Kidney (tissue), 14 donors: ENCODE measurements around the gene LDLRAD4. TPM values are rescaled to one million over a fixed set of nuclear protein-coding genes. Genes with fewer than 3 reads are reported as not detected.

Experiments
- DNase-seq, 5 donors: peaks; one replicate each; pipeline ENCODE4 v3.0.0-alpha.2; 2013 to 2020
- FAIRE-seq: peaks from 2 replicates; lab custom pipeline; 2012; peaks lifted over from hg19 to GRCh38; lab: Jason Lieb, UNC
- H3K27ac ChIP-seq, 2 donors: one replicate each; pipeline ENCODE4 v1.7.0; 2013; ENCODE audit warnings: low read depth in 2 of 2, low read length in 2 of 2, inconsistent platforms in 1 of 2
- H3K27me3 ChIP-seq: one replicate; pipeline ENCODE4 v1.7.1; 2013; ENCODE audit warnings: low read length, inconsistent platforms; ENCODE audit not compliant: control insufficient read depth, insufficient read depth
- H3K36me3 ChIP-seq, 3 donors: one replicate each; pipeline versions ENCODE4 v1.7.0 to v1.7.1; 2013; ENCODE audit warnings: low read length in 3 of 3, control low read depth in 1 of 3, inconsistent platforms in 1 of 3; ENCODE audit not compliant: insufficient read depth in 3 of 3, control insufficient read depth in 2 of 3
- H3K4me1 ChIP-seq, 3 donors: one replicate each; pipeline versions ENCODE4 v1.7.0 to v1.7.1; 2013; ENCODE audit warnings: low read length in 3 of 3, inconsistent platforms in 1 of 3, low read depth in 1 of 3; ENCODE audit not compliant: control insufficient read depth in 2 of 3, insufficient read depth in 2 of 3
- H3K4me3 ChIP-seq, 3 donors: one replicate each; pipeline versions ENCODE4 v1.7.0 to v1.8.1; 2013; ENCODE audit warnings: low read length in 3 of 3, control low read depth in 1 of 3, inconsistent platforms in 1 of 3
- H3K9ac ChIP-seq, 3 donors: one replicate each; pipeline versions ENCODE4 v1.7.0 to v1.7.1; 2013; ENCODE audit warnings: low read length in 3 of 3, control low read depth in 1 of 3, inconsistent platforms in 1 of 3
- H3K9me3 ChIP-seq, 3 donors: one replicate each; pipeline versions ENCODE4 v1.7.0 to v1.7.1; 2013; ENCODE audit warnings: low read length in 3 of 3, control low read depth in 1 of 3, inconsistent platforms in 1 of 3; ENCODE audit not compliant: control insufficient read depth in 2 of 3, insufficient read depth in 1 of 3
- intact Hi-C: fragments of 100-400 bp; cut with DNase I; formaldehyde crosslinking; loops from one replicate; pipeline ENCODE4 v1.11.1; 2022
- polyA plus RNA-seq: library from polyadenylated mRNA; stranded (reverse); fragments of 350-450 nt; fragmentation: Illumina TruSeq; extraction: RNeasy Lipid Tissue Mini Kit (QIAGEN cat#74804); gene quantifications from one replicate; pipeline ENCODE4 v1.2.3, GENCODE V29; 2014; ENCODE audit warnings: low read depth, low replicate concordance; ENCODE audit not compliant: insufficient read depth
- total RNA-seq: library from RNA; stranded (reverse); fragmentation: NEBNext Ultra II Directional; extraction: Animal tissue kit (Norgen Biotek cat#: 25700); gene quantifications from one replicate; pipeline ENCODE4 v1.2.1, GENCODE V29; 2021
- TF ChIP-seq, protein P1 (sequence below): IDR thresholded peaks from 3 replicates; pipeline ENCODE4 v1.5.1; 2012; ENCODE audit warnings: mild to moderate bottlenecking, moderate library complexity, borderline replicate concordance; ENCODE audit not compliant: insufficient read depth; ENCODE audit errors: extremely low read depth
- donor health status: control.
- donor health status: control.
- donor health status: control.
- donor health status: control.
- donor health status: control.
- donor health status: DM: yes; HTN: yes; CAD: no.
- donor health status: Normal renal cell carcinoma (clear cell type).

Gene LDLRAD4
- total and polyA plus RNA-seq, 2 donors from 2014 or later, result 2.3 to 42.3 TPM

DNA sequence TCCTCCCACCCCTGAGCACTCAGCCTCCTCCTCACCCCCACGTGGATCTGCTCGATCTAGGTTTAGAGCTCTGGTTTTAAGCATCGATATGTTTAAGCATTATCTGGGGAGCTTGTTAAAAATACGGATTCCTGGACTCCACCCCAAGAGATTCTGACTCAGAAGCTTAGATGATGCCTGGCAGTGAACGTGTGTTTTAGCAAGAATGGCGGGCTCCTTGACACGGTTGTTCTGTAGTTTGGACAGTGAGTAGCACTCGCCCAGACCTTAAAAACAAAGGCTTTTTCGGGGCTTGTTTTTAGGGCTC is 47.3 kb downstream of the LDLRAD4 start:
- TF ChIP-seq, protein P1, sequence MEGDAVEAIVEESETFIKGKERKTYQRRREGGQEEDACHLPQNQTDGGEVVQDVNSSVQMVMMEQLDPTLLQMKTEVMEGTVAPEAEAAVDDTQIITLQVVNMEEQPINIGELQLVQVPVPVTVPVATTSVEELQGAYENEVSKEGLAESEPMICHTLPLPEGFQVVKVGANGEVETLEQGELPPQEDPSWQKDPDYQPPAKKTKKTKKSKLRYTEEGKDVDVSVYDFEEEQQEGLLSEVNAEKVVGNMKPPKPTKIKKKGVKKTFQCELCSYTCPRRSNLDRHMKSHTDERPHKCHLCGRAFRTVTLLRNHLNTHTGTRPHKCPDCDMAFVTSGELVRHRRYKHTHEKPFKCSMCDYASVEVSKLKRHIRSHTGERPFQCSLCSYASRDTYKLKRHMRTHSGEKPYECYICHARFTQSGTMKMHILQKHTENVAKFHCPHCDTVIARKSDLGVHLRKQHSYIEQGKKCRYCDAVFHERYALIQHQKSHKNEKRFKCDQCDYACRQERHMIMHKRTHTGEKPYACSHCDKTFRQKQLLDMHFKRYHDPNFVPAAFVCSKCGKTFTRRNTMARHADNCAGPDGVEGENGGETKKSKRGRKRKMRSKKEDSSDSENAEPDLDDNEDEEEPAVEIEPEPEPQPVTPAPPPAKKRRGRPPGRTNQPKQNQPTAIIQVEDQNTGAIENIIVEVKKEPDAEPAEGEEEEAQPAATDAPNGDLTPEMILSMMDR, result no peak
- DNase-seq, result no peak
- H3K4me3 ChIP-seq, result no peak overlapping the region
- H3K9me3 ChIP-seq, result no peaks in the 10 kb centered on the region
- no peak overlapping the region for H3K27ac ChIP-seq
- intact Hi-C loops, result no loop called here
- peaks cover 1 to 27% (median 3%) of the 10 kb centered on the region in 3 donors for H3K4me1 ChIP-seq
- no peaks in the 10 kb centered on the region for H3K27me3 ChIP-seq
- H3K36me3 ChIP-seq, result no peaks in the 10 kb centered on the region
- no peak for FAIRE-seq
- H3K9ac ChIP-seq, result no peak overlapping the region

DNA sequence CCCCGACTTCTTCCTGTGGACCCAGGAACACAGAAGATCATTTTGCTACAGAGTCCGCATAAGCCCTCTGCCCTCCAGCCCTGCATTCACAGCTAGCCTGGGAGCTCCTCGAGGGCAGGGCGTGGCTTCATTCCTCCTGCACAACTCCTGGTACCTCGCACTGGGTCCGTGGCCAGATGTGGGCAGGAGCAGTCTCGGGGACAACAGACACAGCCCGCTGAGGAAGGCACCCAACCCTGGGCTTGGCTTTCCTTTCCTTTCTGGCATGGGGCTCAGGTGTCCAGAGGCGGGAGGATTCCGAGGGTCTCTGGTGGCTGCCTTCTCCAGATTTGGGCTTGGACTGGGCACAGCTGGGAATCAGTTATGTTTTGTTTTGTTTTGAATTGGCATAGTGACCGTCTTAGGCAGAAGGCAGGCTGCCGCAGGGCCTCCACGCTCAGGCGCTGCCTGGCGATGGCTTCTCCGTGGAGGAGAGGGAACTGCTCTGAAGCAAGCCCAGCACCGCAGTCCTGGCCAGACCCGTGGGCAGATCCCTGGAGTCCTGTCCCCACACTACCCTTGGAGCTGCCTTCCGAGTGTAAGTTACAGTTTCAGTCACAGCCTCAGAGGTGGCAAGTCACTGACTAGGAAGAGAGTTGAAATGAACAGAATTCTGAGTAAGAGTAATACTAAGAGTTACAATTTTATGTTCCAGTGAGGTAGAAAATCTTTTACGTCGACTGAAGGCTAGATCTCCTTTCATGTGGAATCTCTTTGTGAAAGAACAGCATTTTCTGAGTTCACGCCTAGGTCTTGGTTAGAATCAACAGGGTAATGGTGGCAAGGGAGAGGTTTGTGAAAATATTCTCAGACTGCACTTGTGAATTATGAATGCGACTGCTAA is 47.9 kb downstream of the LDLRAD4 start:
- Histone ChIP-seq H3K9ac (no peak overlapping the region), H3K27ac (no peak overlapping the region), H3K4me3 (no peak overlapping the region), H3K9me3 (no peaks in the 10 kb centered on the region), H3K27me3 (no peaks in the 10 kb centered on the region), H3K4me1 (peaks cover 0 to 22% (median 3%) of the 10 kb centered on the region in 3 donors), H3K36me3 (no peaks in the 10 kb centered on the region)
- DNase-seq, result peak in 4 of 5 donors; percentile 48 to 68 (median 61)
- intact Hi-C loops, result no loop called here
- TF ChIP-seq, protein P1, result no peak
- FAIRE-seq, result no peak

DNA sequence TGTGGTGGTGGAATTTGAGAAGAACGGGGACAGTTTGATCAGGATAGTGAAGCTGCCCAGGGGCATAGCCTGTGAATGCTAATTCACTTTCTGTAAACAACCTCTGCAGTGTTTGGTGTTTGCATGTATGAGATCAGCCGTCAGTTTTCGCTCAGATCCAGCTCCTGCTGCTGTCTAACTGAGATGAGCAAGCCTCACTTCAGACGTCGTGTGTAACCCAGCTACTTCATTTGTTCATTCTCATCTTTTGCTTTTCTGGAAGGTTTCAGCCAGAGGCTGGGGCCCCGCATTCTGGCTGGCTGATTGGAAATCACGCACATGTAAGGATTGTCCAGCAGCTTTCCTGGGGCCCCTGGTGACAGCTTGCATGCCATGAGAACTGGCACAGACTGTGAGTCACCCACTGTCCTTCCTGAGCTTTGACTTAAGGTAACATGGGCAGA is 48.9 kb downstream of the LDLRAD4 start:
- H3K27ac ChIP-seq, result no peak overlapping the region
- H3K36me3 ChIP-seq, result no peaks in the 10 kb centered on the region
- DNase-seq (peak in 1 of 5 donors; percentile 48), FAIRE-seq (no peak)
- H3K27me3 ChIP-seq, result no peaks in the 10 kb centered on the region
- no peak overlapping the region for H3K4me3 ChIP-seq
- intact Hi-C loops, result no loop called here
- TF ChIP-seq, protein P1, result no peak
- H3K9ac ChIP-seq, result no peak overlapping the region
- H3K9me3 ChIP-seq, result no peaks in the 10 kb centered on the region
- H3K4me1 ChIP-seq, result peaks cover 0 to 18% (median 3%) of the 10 kb centered on the region in 3 donors
